Measurements from ENCODE around the gene ZFP92. TPM values are rescaled to one million over a fixed set of nuclear protein-coding genes. Genes with fewer than 3 reads are reported as not detected.
A peak's percentile ranks its signal among the peaks of the same experiment; 100 is the strongest.

Gene ZFP92
- total and polyA plus RNA-seq, 2 experiments from 2014 or later, result 0.09 TPM; not detected in 1

- no peaks in the 10 kb centered on the region for H3K36me3 ChIP-seq
- no peaks in the 10 kb centered on the region for H3K4me1 ChIP-seq (ENCODE audit: low read depth)
- DNase-seq (ENCODE audit: low read depth in 1 of 2, low spot score in 1 of 2), result peak in 1 of 2 donors; percentile 16
- H3K9me3 ChIP-seq (ENCODE audit: low read depth), result no peaks in the 10 kb centered on the region
- peaks cover 6% of the 10 kb centered on the region for H3K27me3 ChIP-seq
- no peak overlapping the region for H3K27ac ChIP-seq
- H3K4me3 ChIP-seq, result no peak overlapping the region
- TF ChIP-seq CTCF (IDR thresholded peaks at IDR 0.05; ENCODE audit: low read depth, low read length), result no peak
Observed at GRCh38 chrX:153416781-153417450, 5.6 kb downstream of the ZFP92 start.

- TF ChIP-seq CTCF (IDR thresholded peaks at IDR 0.05; ENCODE audit: low read depth, low read length), result no peak
Observed at GRCh38 chrX:153417637-153418036, 6.4 kb downstream of the ZFP92 start.

GRCh38 chrX:153420851-153421599 lies 9.8 kb downstream of the ZFP92 start:
- Histone ChIP-seq H3K27ac (no peak overlapping the region), H3K36me3 (no peaks in the 10 kb centered on the region), H3K9me3 (ENCODE audit: low read depth) (no peaks in the 10 kb centered on the region), H3K27me3 (no peaks in the 10 kb centered on the region), H3K4me3 (no peak overlapping the region), H3K4me1 (ENCODE audit: low read depth) (peaks cover 4% of the 10 kb centered on the region)
- no peak for TF ChIP-seq CTCF (IDR thresholded peaks at IDR 0.05; ENCODE audit: low read depth, low read length)
- no peak for DNase-seq (ENCODE audit: low read depth in 1 of 2, low spot score in 1 of 2)

More at GRCh38 chrX:153417637-153418036, 6.4 kb downstream of the ZFP92 start:
- Histone ChIP-seq H3K36me3 (no peaks in the 10 kb centered on the region), H3K4me3 (no peak overlapping the region), H3K27ac (no peak overlapping the region), H3K4me1 (ENCODE audit: low read depth) (peaks cover under 1% of the 10 kb centered on the region), H3K27me3 (no peaks in the 10 kb centered on the region), H3K9me3 (ENCODE audit: low read depth) (no peaks in the 10 kb centered on the region)
- DNase-seq (ENCODE audit: low read depth in 1 of 2, low spot score in 1 of 2), result no peak

GRCh38 chrX:153421856-153422255 lies 10.6 kb downstream of the ZFP92 start:
- TF ChIP-seq CTCF (IDR thresholded peaks at IDR 0.05; ENCODE audit: low read depth, low read length), result no peak
- H3K4me1 ChIP-seq (ENCODE audit: low read depth), result peaks cover 4% of the 10 kb centered on the region
- no peaks in the 10 kb centered on the region for H3K27me3 ChIP-seq
- H3K9me3 ChIP-seq (ENCODE audit: low read depth), result no peaks in the 10 kb centered on the region
- H3K4me3 ChIP-seq, result no peak overlapping the region
- no peaks in the 10 kb centered on the region for H3K36me3 ChIP-seq
- DNase-seq (ENCODE audit: low read depth in 1 of 2, low spot score in 1 of 2), result no peak
- no peak overlapping the region for H3K27ac ChIP-seq

GRCh38 chrX:153423652-153424051 lies 12.4 kb downstream of the ZFP92 start:
- no peak for TF ChIP-seq CTCF (IDR thresholded peaks at IDR 0.05; ENCODE audit: low read depth, low read length)
- H3K27ac ChIP-seq, result no peak overlapping the region
- no peak overlapping the region for H3K4me3 ChIP-seq
- no peaks in the 10 kb centered on the region for H3K27me3 ChIP-seq
- H3K9me3 ChIP-seq (ENCODE audit: low read depth), result no peaks in the 10 kb centered on the region
- no peaks in the 10 kb centered on the region for H3K36me3 ChIP-seq
- DNase-seq (ENCODE audit: low read depth in 1 of 2, low spot score in 1 of 2), result peak in 1 of 2 donors; percentile 44
- peaks cover 4% of the 10 kb centered on the region for H3K4me1 ChIP-seq (ENCODE audit: low read depth)
